HepG2 (cell line): Measurements from ENCODE around the gene BIRC7. TPM values are rescaled to one million over a fixed set of nuclear protein-coding genes. Genes with fewer than 3 reads are reported as not detected.
A peak's percentile ranks its signal among the peaks of the same experiment; 100 is the strongest.

Experiments
- ATF2 ChIP-seq: sonication (generic); formaldehyde crosslinking; IDR thresholded peaks from 2 replicates; pipeline ENCODE4 v1.4.0; 2020; ENCODE audit warnings: missing genetic modification reagents
- BORCS8-MEF2B ChIP-seq: sonication (generic); formaldehyde crosslinking; IDR thresholded peaks from 2 replicates; pipeline ENCODE4 v1.8.0; 2022; ENCODE audit warnings: mild to moderate bottlenecking, missing genetic modification reagents
- HMGXB3 ChIP-seq: sonication (generic); formaldehyde crosslinking; IDR thresholded peaks from 2 replicates; pipeline ENCODE4 v1.4.0; 2020; ENCODE audit warnings: missing genetic modification reagents, borderline replicate concordance
- IKZF4 ChIP-seq: sonication (generic); formaldehyde crosslinking; IDR thresholded peaks from 2 replicates; pipeline ENCODE4 v1.5.1; 2020; ENCODE audit warnings: borderline replicate concordance, mild to moderate bottlenecking, low read depth, missing genetic modification reagents; ENCODE audit errors: not compliant biosample characterization
- PBX2 ChIP-seq: IDR thresholded peaks from 2 replicates; pipeline ENCODE4 v1.6.1; 2016; ENCODE audit warnings: control low read depth
- UBTF ChIP-seq: sonication (generic); formaldehyde crosslinking; IDR thresholded peaks from 2 replicates; pipeline ENCODE4 v1.4.0; 2020; ENCODE audit warnings: mild to moderate bottlenecking, missing genetic modification reagents
- ZBTB44 ChIP-seq: sonication (generic); formaldehyde crosslinking; IDR thresholded peaks from 2 replicates; pipeline ENCODE4 v1.4.0; 2020; ENCODE audit warnings: missing genetic modification reagents
- ZBTB7B ChIP-seq: sonication (generic); formaldehyde crosslinking; IDR thresholded peaks from 2 replicates; pipeline ENCODE4 v1.4.0; 2020; ENCODE audit warnings: missing genetic modification reagents
- ZNF180 ChIP-seq: sonication (generic); formaldehyde crosslinking; IDR thresholded peaks from 2 replicates; pipeline ENCODE4 v1.4.0; 2020; ENCODE audit warnings: low read depth, missing genetic modification reagents, borderline replicate concordance
- polyA plus RNA-seq, 8 experiments: library from polyadenylated mRNA; depleted of rRNA in 3 of 8; stranded (reverse) in 7 of 8; unstranded in 1 of 8; fragments of >200 nt; fragmentation: Illumina TruSeq in 4 of 8; extraction: Trizol in 4 of 8; gene quantifications; 2 replicates each; pipeline versions ENCODE4 v1.2.1 to v1.2.3, GENCODE V29; 2011 to 2016; ENCODE audit warnings: low read depth in 4 of 8, missing spikeins in 1 of 8, mixed read lengths in 1 of 8; ENCODE audit not compliant: insufficient read depth in 1 of 8
- total RNA-seq, 5 experiments: library from RNA; depleted of rRNA; stranded (reverse); fragments of >200 nt; fragmentation: Illumina TruSeq; extraction: Trizol; gene quantifications; 2 replicates each; pipeline ENCODE4 v1.2.3, GENCODE V29; 2016; ENCODE audit warnings: low read depth in 1 of 5
- TF ChIP-seq, protein P1 (sequence below): sonication (generic); formaldehyde crosslinking; IDR thresholded peaks from 2 replicates; pipeline ENCODE4 v1.4.0; 2020; ENCODE audit warnings: missing genetic modification reagents, borderline replicate concordance
- TF ChIP-seq, protein P2 (sequence below): sonication (generic); formaldehyde crosslinking; IDR thresholded peaks from 2 replicates; pipeline ENCODE4 v1.8.0; 2022; ENCODE audit warnings: mild to moderate bottlenecking, missing genetic modification reagents, moderate library complexity

BIRC7 gene
- total and polyA plus RNA-seq, 2 of the 13 experiments (the other 11 are each of a cell fraction or from before 2014, with no cell fraction given): 0.27 to 5.1 TPM

GRCh38 chr20:63216041-63216848 is 19.5 kb upstream of the BIRC7 start, which contains the start of gene YTHDF1 (continued):
- TF ChIP-seq BORCS8-MEF2B (CRISPR knock-in tag) (peak; percentile 95), ZNF180 (CRISPR knock-in tag) (no peak), UBTF (peak; percentile 85), IKZF4 (CRISPR knock-in tag) (peak; percentile 98), ATF2 (CRISPR knock-in tag) (peak; percentile 67), HMGXB3 (peak; percentile 76; the same call in 1 of the 2 replicates), PBX2 (CRISPR knock-in tag) (no peak), ZBTB7B (CRISPR knock-in tag) (peak; percentile 88), ZBTB44 (CRISPR knock-in tag) (no peak; the same call in 1 of the 2 replicates)
- TF ChIP-seq, protein P1, sequence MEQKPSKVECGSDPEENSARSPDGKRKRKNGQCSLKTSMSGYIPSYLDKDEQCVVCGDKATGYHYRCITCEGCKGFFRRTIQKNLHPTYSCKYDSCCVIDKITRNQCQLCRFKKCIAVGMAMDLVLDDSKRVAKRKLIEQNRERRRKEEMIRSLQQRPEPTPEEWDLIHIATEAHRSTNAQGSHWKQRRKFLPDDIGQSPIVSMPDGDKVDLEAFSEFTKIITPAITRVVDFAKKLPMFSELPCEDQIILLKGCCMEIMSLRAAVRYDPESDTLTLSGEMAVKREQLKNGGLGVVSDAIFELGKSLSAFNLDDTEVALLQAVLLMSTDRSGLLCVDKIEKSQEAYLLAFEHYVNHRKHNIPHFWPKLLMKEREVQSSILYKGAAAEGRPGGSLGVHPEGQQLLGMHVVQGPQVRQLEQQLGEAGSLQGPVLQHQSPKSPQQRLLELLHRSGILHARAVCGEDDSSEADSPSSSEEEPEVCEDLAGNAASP (CRISPR knock-in tag): 0 out of 2 replicates have a peak, but pooled peaks have one; percentile 78
- TF ChIP-seq, protein P2, sequence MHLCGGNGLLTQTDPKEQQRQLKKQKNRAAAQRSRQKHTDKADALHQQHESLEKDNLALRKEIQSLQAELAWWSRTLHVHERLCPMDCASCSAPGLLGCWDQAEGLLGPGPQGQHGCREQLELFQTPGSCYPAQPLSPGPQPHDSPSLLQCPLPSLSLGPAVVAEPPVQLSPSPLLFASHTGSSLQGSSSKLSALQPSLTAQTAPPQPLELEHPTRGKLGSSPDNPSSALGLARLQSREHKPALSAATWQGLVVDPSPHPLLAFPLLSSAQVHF: peak; percentile 86
